ENCODE measurements around the gene GPS1.

GPS1 gene

DNA sequence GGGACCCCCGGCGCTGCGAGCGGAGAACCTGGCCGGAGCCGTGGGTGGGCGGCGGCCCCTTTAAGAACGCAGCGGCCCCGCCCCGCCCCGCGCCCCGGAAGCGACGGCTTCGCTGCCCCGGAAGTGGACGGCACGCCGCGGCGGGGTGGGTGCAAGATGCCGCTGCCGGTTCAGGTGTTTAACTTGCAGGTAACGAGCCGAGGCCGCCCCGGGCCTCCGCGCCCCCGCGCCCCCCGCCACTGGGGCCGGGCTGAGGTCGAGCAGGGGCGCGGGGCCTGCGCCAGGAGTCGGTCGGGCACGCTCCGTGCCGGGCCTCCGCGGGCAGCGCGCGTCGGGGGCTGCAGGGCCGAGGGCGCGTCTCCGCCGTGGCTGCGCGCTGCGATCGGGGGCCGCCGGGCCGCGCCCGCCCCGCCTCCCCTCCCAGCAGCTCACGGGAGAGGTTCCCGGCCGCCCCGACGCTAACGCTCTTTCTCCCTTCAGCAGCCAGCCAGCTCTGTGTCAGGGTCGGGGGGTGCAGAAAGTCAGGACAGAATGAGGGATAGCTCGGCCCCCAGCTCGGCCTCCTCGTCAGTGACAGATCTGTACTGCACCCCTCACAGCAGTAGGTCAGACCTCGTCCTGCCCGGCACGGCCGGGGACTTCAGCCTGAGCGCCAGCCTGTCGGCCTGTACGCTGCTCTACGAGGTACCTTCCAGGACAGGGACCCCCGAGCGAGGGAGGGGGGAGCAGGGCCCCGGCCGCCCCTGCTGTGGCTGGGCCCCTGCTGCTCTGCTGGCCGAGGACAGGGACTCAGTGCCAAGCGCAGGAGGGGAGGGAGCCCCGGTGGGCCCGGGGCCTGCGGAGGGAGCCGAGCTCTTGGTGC lies at the start of gene GPS1, which contains the start of gene RFNG:
Gene GPS1 (plus strand): TSS at position 123 of the 862 bp plus-strand sequence. CDS start 34 bp downstream, at position 157.
Gene RFNG (minus strand): TSS at position 36 of the 862 bp plus-strand sequence. CDS start 45 bp downstream, outside the sequence.
- Histone ChIP-seq H3K36me3 (ENCODE audit: control insufficient read depth, insufficient read depth, low read length) (peaks cover 7% of the 10 kb centered on the region), H3K4me1 (ENCODE audit: control insufficient read depth, insufficient read depth, low read length) (peaks cover 23% of the 10 kb centered on the region), H3K9me3 (ENCODE audit: control insufficient read depth, low read length) (no peaks in the 10 kb centered on the region), H3K27me3 (ENCODE audit: control insufficient read depth, insufficient read depth, low read length) (no peaks in the 10 kb centered on the region), H3K9ac (ENCODE audit: low read length) (peak within 1 kb of the TSS; percentile 74), H3K4me3 (ENCODE audit: low read length) (peak within 1 kb of the TSS; percentile 50)

DNA sequence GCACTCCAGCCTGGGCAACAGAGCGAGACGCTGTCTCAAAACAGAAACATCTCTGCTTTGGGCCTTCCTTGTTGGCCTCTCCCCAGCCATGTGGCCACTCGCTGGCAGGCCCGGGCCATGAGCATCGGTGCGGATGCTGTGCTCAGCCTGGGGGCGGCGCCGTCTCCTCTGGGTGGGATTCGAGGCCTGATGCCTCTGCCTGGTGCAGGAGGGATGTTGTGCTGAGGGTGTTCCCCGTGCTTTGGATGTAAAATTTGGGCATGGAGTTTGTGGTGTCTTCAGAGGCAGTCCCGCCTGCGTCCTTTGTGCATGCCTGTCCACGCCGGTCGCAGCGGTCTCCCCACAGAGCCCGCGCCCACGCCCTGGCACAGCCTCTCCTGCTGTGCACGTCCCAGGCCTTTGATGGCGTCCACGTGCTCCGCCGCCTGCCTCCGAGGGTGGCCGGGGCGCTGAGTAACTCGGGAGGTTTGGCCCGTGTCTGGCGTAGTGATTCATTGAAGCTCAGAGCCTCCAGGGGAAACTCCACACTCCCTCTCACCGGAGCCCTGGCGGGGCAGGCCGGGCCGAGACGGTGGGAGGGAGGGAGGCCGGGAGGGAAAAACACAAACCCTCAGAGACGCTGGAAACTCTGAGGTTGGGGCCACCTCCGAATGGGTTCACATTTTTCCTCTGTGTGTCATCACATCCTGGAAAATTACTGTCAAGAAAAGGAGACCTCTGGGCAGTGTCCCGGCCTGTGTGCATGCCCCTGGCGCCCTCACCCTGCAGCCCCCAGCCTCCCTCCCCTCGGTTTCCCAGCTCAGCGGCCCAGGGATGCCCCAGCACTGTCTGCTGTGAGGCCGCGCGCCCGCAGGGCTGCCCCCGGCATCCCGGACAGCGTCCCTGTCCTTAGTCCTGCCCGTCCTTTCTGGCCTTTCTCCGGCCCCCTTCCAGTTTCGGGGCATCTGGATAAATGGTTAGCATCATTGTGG lies 48.0 kb upstream of the GPS1 start:
- Histone ChIP-seq H3K9ac (ENCODE audit: low read length) (no peak overlapping the region), H3K36me3 (ENCODE audit: control insufficient read depth, insufficient read depth, low read length) (no peaks in the 10 kb centered on the region), H3K4me1 (ENCODE audit: control insufficient read depth, insufficient read depth, low read length) (peaks cover 17% of the 10 kb centered on the region), H3K9me3 (ENCODE audit: control insufficient read depth, low read length) (no peaks in the 10 kb centered on the region), H3K27me3 (ENCODE audit: control insufficient read depth, insufficient read depth, low read length) (no peaks in the 10 kb centered on the region), H3K4me3 (ENCODE audit: low read length) (no peak overlapping the region)

GRCh38 chr17:82004517-82005455 lies 46.9 kb upstream of the GPS1 start:
- Histone ChIP-seq H3K36me3 (ENCODE audit: control insufficient read depth, insufficient read depth, low read length) (no peaks in the 10 kb centered on the region), H3K9ac (ENCODE audit: low read length) (no peak overlapping the region), H3K27me3 (ENCODE audit: control insufficient read depth, insufficient read depth, low read length) (no peaks in the 10 kb centered on the region), H3K4me3 (ENCODE audit: low read length) (no peak overlapping the region), H3K4me1 (ENCODE audit: control insufficient read depth, insufficient read depth, low read length) (peaks cover 15% of the 10 kb centered on the region), H3K9me3 (ENCODE audit: control insufficient read depth, low read length) (no peaks in the 10 kb centered on the region)

GRCh38 chr17:82005701-82006348 lies 45.9 kb upstream of the GPS1 start:
- peaks cover 8% of the 10 kb centered on the region for H3K4me1 ChIP-seq (ENCODE audit: control insufficient read depth, insufficient read depth, low read length)

GRCh38 chr17:82006468-82007227 lies 45.0 kb upstream of the GPS1 start:
- Histone ChIP-seq H3K9me3 (ENCODE audit: control insufficient read depth, low read length) (no peaks in the 10 kb centered on the region), H3K9ac (ENCODE audit: low read length) (no peak overlapping the region), H3K27me3 (ENCODE audit: control insufficient read depth, insufficient read depth, low read length) (no peaks in the 10 kb centered on the region), H3K4me3 (ENCODE audit: low read length) (no peak overlapping the region), H3K36me3 (ENCODE audit: control insufficient read depth, insufficient read depth, low read length) (no peaks in the 10 kb centered on the region), H3K4me1 (ENCODE audit: control insufficient read depth, insufficient read depth, low read length) (peaks cover 4% of the 10 kb centered on the region)

More at GRCh38 chr17:82005701-82006348, 45.9 kb upstream of the GPS1 start:
- Histone ChIP-seq H3K4me3 (ENCODE audit: low read length) (no peak overlapping the region), H3K27me3 (ENCODE audit: control insufficient read depth, insufficient read depth, low read length) (no peaks in the 10 kb centered on the region), H3K9me3 (ENCODE audit: control insufficient read depth, low read length) (no peaks in the 10 kb centered on the region), H3K36me3 (ENCODE audit: control insufficient read depth, insufficient read depth, low read length) (no peaks in the 10 kb centered on the region), H3K9ac (ENCODE audit: low read length) (no peak overlapping the region)

GRCh38 chr17:82007228-82007494 lies 44.5 kb upstream of the GPS1 start:
- H3K36me3 ChIP-seq (ENCODE audit: control insufficient read depth, insufficient read depth, low read length) = no peaks in the 10 kb centered on the region

DNA sequence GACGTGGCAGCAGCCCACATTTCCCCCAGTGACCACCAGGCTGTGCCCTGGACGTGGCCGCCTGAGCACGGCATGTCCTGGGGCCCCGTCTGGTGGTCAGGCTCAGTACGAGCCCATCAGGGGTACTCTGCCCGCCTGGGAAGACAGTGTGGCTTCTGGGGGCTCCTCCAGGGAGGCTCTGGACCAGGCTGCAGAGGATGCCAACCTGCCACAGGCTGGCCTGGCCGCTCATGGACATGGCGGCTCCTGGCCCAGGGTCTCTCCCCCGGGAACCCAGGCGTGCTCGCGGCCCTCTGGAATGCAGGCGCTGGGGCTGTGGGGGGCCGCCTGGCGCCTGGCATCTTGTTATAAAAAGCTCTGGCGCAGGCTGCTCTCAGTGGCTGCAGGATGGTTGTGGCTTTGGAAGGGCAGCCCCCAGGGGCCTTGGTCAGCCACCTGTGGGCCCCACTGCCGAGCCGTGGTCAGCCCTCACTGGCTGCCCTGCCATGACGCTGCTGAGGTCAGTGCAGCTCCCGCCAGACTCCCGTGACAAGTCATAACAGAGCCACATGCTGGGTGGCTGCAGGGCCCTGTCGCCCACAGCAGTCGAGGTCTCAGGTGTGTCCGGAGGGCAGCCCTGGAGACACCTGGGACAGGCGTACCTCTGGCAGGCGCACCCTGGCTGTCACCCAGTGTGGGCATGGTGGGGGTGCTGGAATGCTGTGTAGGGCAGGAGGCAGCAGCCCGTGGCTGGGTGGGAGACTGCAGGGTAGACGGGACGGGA lies 44.0 kb upstream of the GPS1 start:
- H3K27me3 ChIP-seq (ENCODE audit: control insufficient read depth, insufficient read depth, low read length) = no peaks in the 10 kb centered on the region
- H3K9ac ChIP-seq (ENCODE audit: low read length) = no peak overlapping the region
- peaks cover 4% of the 10 kb centered on the region for H3K4me1 ChIP-seq (ENCODE audit: control insufficient read depth, insufficient read depth, low read length)
- no peaks in the 10 kb centered on the region for H3K36me3 ChIP-seq (ENCODE audit: control insufficient read depth, insufficient read depth, low read length)
- no peaks in the 10 kb centered on the region for H3K9me3 ChIP-seq (ENCODE audit: control insufficient read depth, low read length)
- no peak overlapping the region for H3K4me3 ChIP-seq (ENCODE audit: low read length)

More at GRCh38 chr17:82007228-82007494, 44.5 kb upstream of the GPS1 start:
- Histone ChIP-seq H3K4me3 (ENCODE audit: low read length) (no peak overlapping the region), H3K9me3 (ENCODE audit: control insufficient read depth, low read length) (no peaks in the 10 kb centered on the region), H3K4me1 (ENCODE audit: control insufficient read depth, insufficient read depth, low read length) (peaks cover 4% of the 10 kb centered on the region), H3K9ac (ENCODE audit: low read length) (no peak overlapping the region), H3K27me3 (ENCODE audit: control insufficient read depth, insufficient read depth, low read length) (no peaks in the 10 kb centered on the region)

DNA sequence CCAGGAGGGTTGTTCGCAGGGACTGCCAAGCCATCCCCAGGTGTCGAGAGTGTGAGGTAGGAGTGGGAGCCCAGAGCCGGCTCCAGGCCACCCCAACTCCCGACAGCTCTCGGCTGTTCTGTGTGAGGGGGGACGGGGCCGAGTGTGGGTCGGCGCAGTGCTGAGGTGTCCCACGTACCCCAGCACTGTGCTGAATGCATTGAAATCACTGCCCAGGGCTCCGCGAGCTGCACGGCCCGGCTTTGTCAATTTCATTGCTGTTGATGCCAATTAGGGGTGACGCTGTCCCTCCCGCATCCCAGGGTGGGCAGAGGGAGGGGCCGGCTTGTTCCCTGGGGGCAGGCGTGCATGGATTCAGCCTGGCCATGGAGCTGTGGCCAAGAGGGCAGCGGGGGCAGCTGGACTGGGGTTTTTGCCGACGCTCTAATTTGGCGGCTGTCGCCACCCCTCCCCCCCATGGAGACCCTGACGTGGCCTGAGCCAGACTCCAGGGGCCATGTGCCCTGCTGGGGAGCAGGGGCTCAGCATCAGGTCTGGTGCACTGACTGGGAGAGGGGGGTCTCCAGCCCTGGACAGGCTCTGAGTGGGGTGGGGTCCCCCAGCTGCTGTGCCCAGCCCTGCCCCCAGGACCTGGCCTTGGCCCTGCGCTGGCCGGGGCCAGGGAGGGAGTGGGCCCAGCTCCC lies 43.3 kb upstream of the GPS1 start:
- H3K4me1 ChIP-seq (ENCODE audit: control insufficient read depth, insufficient read depth, low read length) = peaks cover 2% of the 10 kb centered on the region
- H3K4me3 ChIP-seq (ENCODE audit: low read length) = no peak overlapping the region
- no peaks in the 10 kb centered on the region for H3K9me3 ChIP-seq (ENCODE audit: control insufficient read depth, low read length)
- no peaks in the 10 kb centered on the region for H3K27me3 ChIP-seq (ENCODE audit: control insufficient read depth, insufficient read depth, low read length)
- H3K9ac ChIP-seq (ENCODE audit: low read length) = no peak overlapping the region
- no peaks in the 10 kb centered on the region for H3K36me3 ChIP-seq (ENCODE audit: control insufficient read depth, insufficient read depth, low read length)

GRCh38 chr17:82008941-82009405 lies 42.7 kb upstream of the GPS1 start:
- Histone ChIP-seq H3K9me3 (ENCODE audit: control insufficient read depth, low read length) (no peaks in the 10 kb centered on the region), H3K27me3 (ENCODE audit: control insufficient read depth, insufficient read depth, low read length) (no peaks in the 10 kb centered on the region), H3K36me3 (ENCODE audit: control insufficient read depth, insufficient read depth, low read length) (no peaks in the 10 kb centered on the region), H3K4me1 (ENCODE audit: control insufficient read depth, insufficient read depth, low read length) (no peaks in the 10 kb centered on the region), H3K4me3 (ENCODE audit: low read length) (no peak overlapping the region), H3K9ac (ENCODE audit: low read length) (no peak overlapping the region)

GRCh38 chr17:82009413-82009812 lies 42.3 kb upstream of the GPS1 start:
- Histone ChIP-seq H3K27me3 (ENCODE audit: control insufficient read depth, insufficient read depth, low read length) (no peaks in the 10 kb centered on the region), H3K4me1 (ENCODE audit: control insufficient read depth, insufficient read depth, low read length) (no peaks in the 10 kb centered on the region), H3K9me3 (ENCODE audit: control insufficient read depth, low read length) (no peaks in the 10 kb centered on the region), H3K4me3 (ENCODE audit: low read length) (no peak overlapping the region), H3K36me3 (ENCODE audit: control insufficient read depth, insufficient read depth, low read length) (no peaks in the 10 kb centered on the region), H3K9ac (ENCODE audit: low read length) (no peak overlapping the region)
